Body of pancreas (tissue), 4 donors: ENCODE measurements around the gene ALDH3B2.
"Not testable (repeated sequence)": the region's sequence is repeated elsewhere in the genome, so short reads cannot be mapped to it uniquely, and the experiment has no call there.

Experiments
- POLR2A ChIP-seq, 3 donors: fragments of 450-650 bp; IDR thresholded peaks; one replicate each; pipeline ENCODE4 v1.6.1; 2016; ENCODE audit warnings: antibody characterized with exemption in 3 of 3, mild to moderate bottlenecking in 2 of 3
- TF ChIP-seq, protein P1 (sequence below), 7 experiments: fragments of 450-650 bp in 4 of 7; fragments of 200-600 bp in 3 of 7; sonication (generic) in 3 of 7; IDR thresholded peaks; one replicate each; pipeline ENCODE4 v1.5.1; 2016 to 2019; ENCODE audit warnings: antibody characterized with exemption in 7 of 7

- TF ChIP-seq, protein P1, sequence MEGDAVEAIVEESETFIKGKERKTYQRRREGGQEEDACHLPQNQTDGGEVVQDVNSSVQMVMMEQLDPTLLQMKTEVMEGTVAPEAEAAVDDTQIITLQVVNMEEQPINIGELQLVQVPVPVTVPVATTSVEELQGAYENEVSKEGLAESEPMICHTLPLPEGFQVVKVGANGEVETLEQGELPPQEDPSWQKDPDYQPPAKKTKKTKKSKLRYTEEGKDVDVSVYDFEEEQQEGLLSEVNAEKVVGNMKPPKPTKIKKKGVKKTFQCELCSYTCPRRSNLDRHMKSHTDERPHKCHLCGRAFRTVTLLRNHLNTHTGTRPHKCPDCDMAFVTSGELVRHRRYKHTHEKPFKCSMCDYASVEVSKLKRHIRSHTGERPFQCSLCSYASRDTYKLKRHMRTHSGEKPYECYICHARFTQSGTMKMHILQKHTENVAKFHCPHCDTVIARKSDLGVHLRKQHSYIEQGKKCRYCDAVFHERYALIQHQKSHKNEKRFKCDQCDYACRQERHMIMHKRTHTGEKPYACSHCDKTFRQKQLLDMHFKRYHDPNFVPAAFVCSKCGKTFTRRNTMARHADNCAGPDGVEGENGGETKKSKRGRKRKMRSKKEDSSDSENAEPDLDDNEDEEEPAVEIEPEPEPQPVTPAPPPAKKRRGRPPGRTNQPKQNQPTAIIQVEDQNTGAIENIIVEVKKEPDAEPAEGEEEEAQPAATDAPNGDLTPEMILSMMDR (IDR thresholded peaks at IDR 0.05), result not testable (repeated sequence)
- not testable (repeated sequence) for TF ChIP-seq POLR2A (IDR thresholded peaks at IDR 0.05)
These were observed 37.0 kb downstream of the ALDH3B2 start for GRCh38 chr11:67637441-67637840.
